Stimulated activated CD4-positive, alpha-beta T cell treated with anti-CD3 and anti-CD28 coated beads, TNF-alpha, amount 100 ng/mL, for 4 hours (primary cell): Measurements from ENCODE around the gene SPATA18.
"Not testable (repeated sequence)": the region's sequence is repeated elsewhere in the genome, so short reads cannot be mapped to it uniquely, and the experiment has no call there.

Experiments used
- DNase-seq, 3 experiments: peaks; one replicate each; pipeline ENCODE4 v3.0.0-alpha.2; 2020; ENCODE audit warnings: low read depth in 3 of 3

SPATA18 gene

GRCh38 chr4:52106191-52106590, 55.1 kb downstream of the SPATA18 start:
- no peak for DNase-seq

- no peak for DNase-seq
Observed at GRCh38 chr4:52106660-52107059, 55.6 kb downstream of the SPATA18 start.

- DNase-seq = no peak
Observed at GRCh38 chr4:52107336-52107735, 56.2 kb downstream of the SPATA18 start.

GRCh38 chr4:52107745-52108144, 56.6 kb downstream of the SPATA18 start:
- no peak for DNase-seq

GRCh38 chr4:52110171-52110570, 59.1 kb downstream of the SPATA18 start:
- no peak for DNase-seq

GRCh38 chr4:52111995-52112394, 60.9 kb downstream of the SPATA18 start:
- no peak for DNase-seq

- no peak for DNase-seq
Observed at GRCh38 chr4:52112411-52112810, 61.3 kb downstream of the SPATA18 start.

GRCh38 chr4:52116641-52117040, 65.5 kb downstream of the SPATA18 start:
- no peak for DNase-seq

- no peak for DNase-seq
Observed at GRCh38 chr4:52126226-52126625, 75.1 kb downstream of the SPATA18 start.

GRCh38 chr4:52126966-52127365, 75.9 kb downstream of the SPATA18 start:
- no peak for DNase-seq

- DNase-seq = no peak
Observed at GRCh38 chr4:52135171-52135570, 84.1 kb downstream of the SPATA18 start.

- not testable (repeated sequence) for DNase-seq
Observed at GRCh38 chr4:52137152-52137551, 86.0 kb downstream of the SPATA18 start.

- no peak for DNase-seq
Observed at GRCh38 chr4:52142816-52143215, 91.7 kb downstream of the SPATA18 start.

- DNase-seq = no peak
Observed at GRCh38 chr4:52143815-52144214, 92.7 kb downstream of the SPATA18 start.

- no peak for DNase-seq
Observed at GRCh38 chr4:52144372-52144771, 93.3 kb downstream of the SPATA18 start.
